CD4-positive, alpha-beta T cell treated with Interleukin-17A for 4 hours (primary cell): ENCODE measurements around the gene RAX.

ENCODE experiments used
- DNase-seq: peaks from one replicate; pipeline ENCODE4 v3.0.0-alpha.2; 2020; ENCODE audit warnings: mixed read lengths

The RAX gene

GRCh38 chr18:59272891-59273758 lies at the start of gene RAX:
TSS of gene RAX (minus strand) at chr18:59273454. CDS start at chr18:59273206, 248 bp downstream.
- no peak for DNase-seq

DNA sequence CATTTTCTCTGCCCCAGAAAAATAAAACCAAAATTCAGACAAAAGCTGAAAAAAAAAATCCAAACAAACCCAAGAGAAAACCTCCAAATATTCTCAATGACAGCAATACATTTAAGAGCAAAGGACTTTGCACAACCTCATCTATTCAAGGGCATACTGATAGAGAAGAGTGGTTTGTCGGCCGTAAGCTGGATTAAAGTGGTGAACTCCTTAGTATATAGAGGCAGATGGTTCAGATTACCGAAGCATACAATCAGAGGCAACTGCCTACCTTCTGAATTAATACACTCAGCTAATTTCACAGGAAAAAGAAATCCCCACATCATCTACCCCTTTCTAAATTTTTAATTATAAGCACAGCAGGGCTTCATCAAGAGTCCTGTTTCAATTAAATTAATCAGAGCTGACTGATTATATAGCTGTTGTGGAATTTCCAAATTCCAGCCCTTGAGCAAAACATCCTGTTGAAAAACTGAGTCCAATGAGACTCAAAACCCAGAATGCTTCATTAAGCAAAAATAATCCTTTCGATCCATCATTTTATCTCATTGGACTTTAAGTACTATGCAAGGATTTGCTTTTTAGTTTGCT lies 45.3 kb upstream of the RAX start, which contains the start of gene CPLX4:
Gene CPLX4, minus strand, starts transcription at position 190 of the 591 bp plus-strand sequence. Its CDS starts 187 bp downstream, at position 3.
- no peak for DNase-seq

GRCh38 chr18:59311631-59312030 lies 38.4 kb upstream of the RAX start:
- DNase-seq, result no peak

GRCh38 chr18:59308938-59309260 lies 35.6 kb upstream of the RAX start:
- DNase-seq, result no peak

DNA sequence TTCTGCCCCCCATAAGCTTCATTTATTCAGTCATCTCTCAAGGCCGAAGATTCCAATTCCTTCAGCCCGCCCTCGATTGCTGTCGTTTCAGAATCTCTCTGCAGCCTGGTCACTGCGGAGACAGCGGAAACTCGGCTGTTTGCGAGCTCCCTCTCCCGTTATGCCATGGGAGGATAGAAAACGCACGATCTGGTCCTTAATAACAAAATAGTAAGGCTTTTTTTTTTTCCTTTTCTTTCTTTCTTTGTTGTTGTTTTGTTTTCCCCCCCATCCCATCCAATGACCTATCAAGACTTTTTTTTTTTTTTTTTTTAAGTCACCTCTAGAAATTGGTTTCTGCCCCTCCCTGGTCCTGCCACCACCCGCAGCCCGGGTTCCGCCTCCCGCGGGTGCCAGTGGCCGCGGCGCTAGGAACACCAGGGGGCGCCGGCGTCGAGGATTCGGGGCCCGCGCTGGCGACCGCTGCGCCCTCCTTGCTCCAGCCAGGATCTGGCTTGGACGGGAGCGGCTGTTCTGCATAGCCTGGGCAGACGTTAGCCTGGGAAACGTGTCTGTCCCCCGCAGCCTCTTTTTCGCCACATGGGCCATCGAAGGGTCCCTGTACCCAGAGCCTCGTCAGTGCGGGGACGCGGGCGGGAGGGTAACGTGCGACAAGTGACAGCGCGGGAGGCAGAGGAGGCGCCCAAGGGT lies 35.1 kb upstream of the RAX start:
- peak; percentile 72 for DNase-seq

GRCh38 chr18:59306640-59307039 lies 33.4 kb upstream of the RAX start:
- no peak for DNase-seq

DNA sequence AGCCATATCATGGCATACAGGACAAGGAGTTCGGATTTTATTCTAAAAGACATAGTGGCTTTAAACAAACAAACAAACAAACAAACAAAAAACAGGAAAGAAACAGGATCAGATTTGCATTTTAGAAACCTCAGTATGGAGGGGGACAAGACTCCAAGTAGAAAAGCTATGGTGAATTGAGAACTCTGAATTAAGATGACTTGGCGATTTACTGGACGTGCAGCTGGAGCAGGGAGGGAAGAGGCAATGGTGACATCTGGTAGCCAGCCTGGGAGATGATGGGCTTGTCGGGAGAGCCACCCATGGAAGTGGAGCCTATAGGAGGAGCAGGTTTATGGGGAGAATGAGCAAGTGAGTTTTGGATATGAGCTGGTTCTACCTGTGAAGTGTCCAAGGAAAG lies 32.0 kb upstream of the RAX start:
- no peak for DNase-seq

GRCh38 chr18:59303656-59304195 lies 30.5 kb upstream of the RAX start:
- no peak for DNase-seq

GRCh38 chr18:59303006-59303405 lies 29.8 kb upstream of the RAX start:
- DNase-seq, result no peak

DNA sequence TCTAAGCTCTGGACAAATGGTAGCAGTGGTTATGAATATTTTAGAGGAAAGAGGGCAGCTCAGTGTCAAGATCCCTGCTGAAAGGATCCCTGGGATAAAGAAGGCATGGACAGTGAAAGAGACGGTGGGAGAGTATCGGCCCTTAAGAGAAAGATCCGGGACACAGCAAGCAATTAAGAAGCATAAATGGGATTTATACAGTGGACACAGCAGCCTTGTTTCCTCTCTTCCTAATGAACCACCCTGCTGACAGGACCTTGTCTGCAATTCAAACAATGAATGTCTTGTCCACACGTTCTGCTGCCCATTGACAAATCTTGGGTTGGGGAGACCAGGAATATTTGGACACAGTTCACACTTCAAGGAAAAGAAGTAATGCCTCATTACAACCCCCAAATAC lies 28.7 kb upstream of the RAX start:
- no peak for DNase-seq

DNA sequence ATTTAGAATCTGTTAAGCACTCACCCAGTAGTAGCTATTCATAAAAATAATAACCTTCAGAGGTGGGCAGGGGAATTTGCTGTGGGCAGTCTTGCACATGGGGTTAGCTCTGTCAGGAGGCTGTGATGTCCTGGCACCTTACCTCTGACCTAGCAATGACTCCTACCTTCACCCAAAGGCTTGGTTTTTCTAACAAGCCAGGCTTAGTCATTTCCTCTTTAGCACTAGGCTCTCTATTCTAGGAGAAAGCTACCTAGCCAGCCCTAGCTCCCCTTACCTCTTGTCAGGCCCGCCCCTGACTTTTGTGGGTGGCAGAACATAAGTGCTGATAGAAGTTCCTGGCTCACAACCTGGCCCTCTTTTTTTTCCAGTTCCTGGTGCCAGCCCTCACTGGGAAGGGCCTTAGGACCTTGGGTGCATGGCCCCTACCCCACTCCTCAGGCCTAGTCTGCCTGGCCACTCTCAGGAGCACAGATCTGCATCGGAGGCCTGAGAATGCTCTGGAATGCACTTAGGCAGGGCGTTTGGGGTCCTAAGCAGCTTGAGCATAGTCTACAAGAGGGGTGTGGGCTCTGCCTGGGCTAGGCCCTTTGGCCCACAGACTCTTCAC lies 27.5 kb upstream of the RAX start:
- DNase-seq, result no peak

- DNase-seq, result no peak
These were observed 25.6 kb upstream of the RAX start for GRCh38 chr18:59298871-59299270.

DNA sequence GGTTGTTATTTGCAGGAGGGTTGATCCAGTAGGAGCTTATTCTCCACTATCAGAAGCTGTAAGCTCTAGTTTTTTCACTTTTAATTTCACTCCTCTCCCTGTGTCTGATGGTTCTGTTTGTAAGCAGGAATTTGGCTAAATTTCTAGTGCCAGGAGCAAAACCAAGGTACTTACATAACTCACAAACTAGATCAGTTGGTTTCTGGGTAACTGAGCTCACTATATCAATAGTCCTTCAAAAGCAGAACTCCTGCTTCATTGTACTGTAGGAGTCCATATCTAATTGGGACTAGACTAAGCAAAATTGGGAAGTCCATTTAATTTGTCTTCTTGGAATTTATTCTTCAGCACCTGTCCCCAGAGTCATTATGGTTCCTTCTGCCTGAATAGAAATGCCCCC lies 20.1 kb upstream of the RAX start:
- DNase-seq, result no peak

- no peak for DNase-seq
These were observed 13.1 kb upstream of the RAX start for GRCh38 chr18:59286341-59286740.

GRCh38 chr18:59282341-59282740 lies 9.1 kb upstream of the RAX start:
- no peak for DNase-seq

DNA sequence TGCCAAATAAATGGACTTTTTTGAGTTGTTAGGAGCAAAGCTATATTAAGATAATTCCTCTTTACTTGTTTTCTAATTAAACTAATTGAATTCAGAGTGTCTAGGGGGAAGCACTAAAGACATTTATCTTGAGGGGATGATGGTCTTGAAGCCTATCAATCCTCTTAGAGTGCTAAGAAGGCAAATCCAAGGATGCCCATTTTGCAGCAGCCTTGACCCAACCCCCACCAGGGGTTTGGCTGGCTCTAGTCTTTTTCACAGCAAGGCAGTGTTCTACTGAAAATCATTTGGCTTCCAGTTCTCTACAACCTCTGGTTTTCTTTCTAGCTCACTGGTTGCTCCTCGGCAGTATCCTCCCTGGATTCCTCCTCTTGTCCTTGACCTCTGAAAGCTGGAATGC lies 6.5 kb upstream of the RAX start:
- no peak for DNase-seq

- DNase-seq, result no peak
These were observed 5.9 kb upstream of the RAX start for GRCh38 chr18:59279193-59279592.

DNA sequence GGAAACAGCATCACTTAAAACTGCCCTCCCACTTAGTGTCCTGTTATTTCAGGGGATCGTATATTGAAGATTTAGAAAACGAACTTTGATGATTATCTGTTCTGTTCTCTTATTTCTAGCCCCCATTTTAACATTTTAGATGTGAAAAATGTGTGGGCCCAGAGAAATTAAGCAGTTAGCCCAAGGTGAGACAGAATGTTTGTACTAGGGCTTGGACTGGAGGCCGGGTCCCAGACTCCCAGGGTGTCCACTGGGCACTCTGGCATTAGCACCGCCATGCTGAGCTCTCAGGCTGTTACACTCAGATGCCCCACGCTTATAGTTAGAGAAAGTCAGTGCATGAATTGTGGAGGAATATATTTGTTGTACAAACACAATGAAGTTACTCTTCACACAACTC lies 5.5 kb upstream of the RAX start:
- DNase-seq, result no peak

DNA sequence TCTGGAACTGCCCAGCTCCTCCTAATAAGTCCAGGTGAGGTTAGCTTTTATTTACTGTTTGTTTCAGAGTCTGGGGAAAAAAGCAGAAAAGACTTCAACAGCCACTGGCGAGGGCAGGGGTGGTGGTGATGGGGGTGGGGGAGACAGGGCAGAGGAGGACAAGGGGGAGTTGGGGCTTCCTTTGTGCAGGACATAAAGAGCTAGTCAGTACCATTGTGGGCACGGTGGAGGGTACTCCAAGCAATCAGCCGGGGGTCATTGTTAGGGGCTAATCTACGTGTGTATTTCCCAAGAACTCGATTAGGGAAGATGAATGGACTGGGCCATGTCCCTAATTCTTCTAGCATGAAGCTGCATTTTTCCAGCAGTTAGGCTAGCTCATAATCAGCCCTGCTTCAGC lies 2.8 kb upstream of the RAX start:
- no peak for DNase-seq

DNA sequence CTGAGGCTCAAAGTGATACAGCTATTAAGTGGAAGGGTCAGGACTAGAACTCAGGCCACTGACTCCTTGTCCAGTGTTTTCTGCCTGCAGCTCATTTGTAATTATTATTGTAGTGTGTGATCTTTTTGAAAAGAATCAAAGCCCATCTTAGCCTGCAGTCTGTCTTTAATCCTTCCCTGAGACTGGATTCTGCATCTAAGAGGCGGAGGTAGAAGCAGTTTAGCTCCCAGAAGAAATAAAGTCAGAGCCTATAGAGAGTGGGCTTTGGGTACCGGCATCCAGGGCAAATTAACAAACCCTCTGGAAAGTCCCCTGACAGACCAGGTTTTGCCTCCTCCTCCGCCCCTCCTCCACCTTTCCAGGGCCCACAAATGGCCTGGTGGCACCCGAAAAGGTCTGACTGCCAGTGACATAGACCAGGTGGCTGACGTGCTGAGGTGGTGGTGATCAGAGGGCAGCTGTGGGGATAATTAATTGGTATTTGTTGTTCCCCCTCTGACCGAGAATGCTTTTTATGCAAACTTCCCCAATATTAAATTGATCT lies 2.2 kb upstream of the RAX start:
- DNase-seq, result no peak

DNA sequence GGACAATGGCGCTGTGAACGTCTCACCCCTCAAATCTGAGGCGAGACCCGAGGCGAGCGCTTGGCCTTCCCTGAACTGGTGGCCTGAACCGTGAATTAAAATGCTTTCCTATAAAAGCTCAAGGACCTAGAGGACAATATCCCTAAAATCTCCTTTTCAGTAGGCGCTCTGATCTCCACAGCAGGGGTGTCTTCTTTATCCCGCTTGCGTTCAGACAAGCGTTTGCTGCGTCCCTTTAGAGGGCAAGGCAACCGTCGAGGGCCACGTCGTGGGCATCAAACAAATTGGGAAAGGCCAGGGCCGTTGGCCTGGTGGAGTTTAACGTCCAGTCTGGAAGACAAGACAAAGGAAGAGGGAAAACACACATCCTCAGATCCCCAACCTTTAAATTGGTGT lies 1.3 kb upstream of the RAX start:
- no peak for DNase-seq

- DNase-seq, result no peak
These were observed 692 bp upstream of the RAX start for GRCh38 chr18:59273759-59274532.
